ENCODE results near the gene CDNF. TPM values are rescaled to one million over a fixed set of nuclear protein-coding genes. Genes with fewer than 3 reads are reported as not detected.

CDNF gene
- total and polyA plus RNA-seq, 2 donors from 2014 or later = 2.1 to 2.3 TPM

GRCh38 chr10:14801723-14802122 lies 36.1 kb downstream of the CDNF start:
- Histone ChIP-seq H3K27ac (ENCODE audit: low read depth in 2 of 2, low read length in 2 of 2) (no peak overlapping the region), H3K36me3 (ENCODE audit: control insufficient read depth in 2 of 3, insufficient read depth in 3 of 3, low read length in 3 of 3) (no peaks in the 10 kb centered on the region), H3K4me1 (ENCODE audit: control insufficient read depth in 2 of 3, insufficient read depth in 2 of 3, low read depth in 1 of 3, low read length in 3 of 3) (peaks cover 0 to 4% (median 0%) of the 10 kb centered on the region in 3 donors), H3K27me3 (ENCODE audit: control insufficient read depth, insufficient read depth, low read length) (no peaks in the 10 kb centered on the region), H3K4me3 (ENCODE audit: low read length in 3 of 3) (no peak overlapping the region), H3K9me3 (ENCODE audit: control insufficient read depth in 2 of 3, insufficient read depth in 1 of 3, low read length in 3 of 3) (no peaks in the 10 kb centered on the region), H3K9ac (ENCODE audit: low read length in 3 of 3) (no peak overlapping the region)
- DNase-seq (peak in 4 of 5 donors; percentile 34 to 63 (median 43)), FAIRE-seq (no peak)
- intact Hi-C loops (cut with DNase I) = no loop called here
- no peak for TF ChIP-seq CTCF (IDR thresholded peaks at IDR 0.05; ENCODE audit: borderline replicate concordance, extremely low read depth, insufficient read depth)

GRCh38 chr10:14800397-14800796 lies 37.4 kb downstream of the CDNF start:
- Histone ChIP-seq H3K27me3 (ENCODE audit: control insufficient read depth, insufficient read depth, low read length) (no peaks in the 10 kb centered on the region), H3K4me1 (ENCODE audit: control insufficient read depth in 2 of 3, insufficient read depth in 2 of 3, low read depth in 1 of 3, low read length in 3 of 3) (peaks cover 0 to 4% (median 0%) of the 10 kb centered on the region in 3 donors), H3K36me3 (ENCODE audit: control insufficient read depth in 2 of 3, insufficient read depth in 3 of 3, low read length in 3 of 3) (no peaks in the 10 kb centered on the region), H3K9ac (ENCODE audit: low read length in 3 of 3) (no peak overlapping the region), H3K9me3 (ENCODE audit: control insufficient read depth in 2 of 3, insufficient read depth in 1 of 3, low read length in 3 of 3) (no peaks in the 10 kb centered on the region), H3K4me3 (ENCODE audit: low read length in 3 of 3) (no peak overlapping the region), H3K27ac (ENCODE audit: low read depth in 2 of 2, low read length in 2 of 2) (no peak overlapping the region)
- intact Hi-C loops (cut with DNase I) = no loop called here
- FAIRE-seq = no peak
- DNase-seq = no peak
- no peak for TF ChIP-seq CTCF (IDR thresholded peaks at IDR 0.05; ENCODE audit: borderline replicate concordance, extremely low read depth, insufficient read depth)

- TF ChIP-seq CTCF (IDR thresholded peaks at IDR 0.05; ENCODE audit: borderline replicate concordance, extremely low read depth, insufficient read depth) = no peak
- H3K9ac ChIP-seq (ENCODE audit: low read length in 3 of 3) = no peak overlapping the region
Observed at GRCh38 chr10:14798636-14799035, 39.2 kb downstream of the CDNF start.

GRCh38 chr10:14787938-14788337 lies 49.9 kb downstream of the CDNF start:
- H3K27ac ChIP-seq (ENCODE audit: low read depth in 2 of 2, low read length in 2 of 2) = no peak overlapping the region
- H3K4me3 ChIP-seq (ENCODE audit: low read length in 3 of 3) = no peak overlapping the region
- no peaks in the 10 kb centered on the region for H3K36me3 ChIP-seq (ENCODE audit: control insufficient read depth in 2 of 3, insufficient read depth in 3 of 3, low read length in 3 of 3)
- no peak for FAIRE-seq
- TF ChIP-seq CTCF (IDR thresholded peaks at IDR 0.05; ENCODE audit: borderline replicate concordance, extremely low read depth, insufficient read depth) = no peak
- no peaks in the 10 kb centered on the region for H3K27me3 ChIP-seq (ENCODE audit: control insufficient read depth, insufficient read depth, low read length)
- DNase-seq = no peak
- intact Hi-C loops (cut with DNase I) = no loop called here
- no peaks in the 10 kb centered on the region for H3K4me1 ChIP-seq (ENCODE audit: control insufficient read depth in 2 of 3, insufficient read depth in 2 of 3, low read depth in 1 of 3, low read length in 3 of 3)
- no peak overlapping the region for H3K9ac ChIP-seq (ENCODE audit: low read length in 3 of 3)
- H3K9me3 ChIP-seq (ENCODE audit: control insufficient read depth in 2 of 3, insufficient read depth in 1 of 3, low read length in 3 of 3) = no peaks in the 10 kb centered on the region

More at GRCh38 chr10:14798636-14799035, 39.2 kb downstream of the CDNF start:
- Histone ChIP-seq H3K4me1 (ENCODE audit: control insufficient read depth in 2 of 3, insufficient read depth in 2 of 3, low read depth in 1 of 3, low read length in 3 of 3) (peaks cover 0 to 4% (median 0%) of the 10 kb centered on the region in 3 donors), H3K4me3 (ENCODE audit: low read length in 3 of 3) (no peak overlapping the region), H3K27me3 (ENCODE audit: control insufficient read depth, insufficient read depth, low read length) (no peaks in the 10 kb centered on the region), H3K36me3 (ENCODE audit: control insufficient read depth in 2 of 3, insufficient read depth in 3 of 3, low read length in 3 of 3) (no peaks in the 10 kb centered on the region), H3K9me3 (ENCODE audit: control insufficient read depth in 2 of 3, insufficient read depth in 1 of 3, low read length in 3 of 3) (no peaks in the 10 kb centered on the region), H3K27ac (ENCODE audit: low read depth in 2 of 2, low read length in 2 of 2) (no peak overlapping the region)
- intact Hi-C loops (cut with DNase I) = no loop called here
- FAIRE-seq = no peak
- no peak for DNase-seq

Measured in kidney (tissue), 14 donors.